Heart left ventricle (tissue), 16 donors: Measurements from ENCODE around the gene SMAD3. TPM values are rescaled to one million over a fixed set of nuclear protein-coding genes. Genes with fewer than 3 reads are reported as not detected.

Experiments used
- ATAC-seq, 4 donors: fragments of 200-7000 bp; cut with Tn5 transposase; one replicate each; pipeline ENCODE4 v1.9.1; 2020 to 2022; ENCODE audit warnings: moderate library complexity in 4 of 4, mild to moderate bottlenecking in 3 of 4, moderate number of reproducible peaks in 1 of 4
- DNase-seq, 5 donors: peaks; one replicate each; pipeline ENCODE4 v3.0.0-alpha.2; 2020
- H3K27ac ChIP-seq, 12 donors: fragments of 200-600 bp; sonication (generic) in 4 of 12; one replicate each; pipeline versions ENCODE4 v1.5.0 to v1.8.0; 2016 to 2022; ENCODE audit warnings: mild to moderate bottlenecking in 2 of 12
- H3K27me3 ChIP-seq, 9 donors: fragments of 200-600 bp; sonication (generic) in 2 of 9; one replicate each; pipeline versions ENCODE4 v1.5.1 to v1.8.0; 2016 to 2022; ENCODE audit warnings: mild to moderate bottlenecking in 3 of 9
- H3K36me3 ChIP-seq, 9 donors: fragments of 200-600 bp; sonication (generic) in 2 of 9; one replicate each; pipeline versions ENCODE4 v1.5.0 to v1.8.0; 2018 to 2022; ENCODE audit warnings: mild to moderate bottlenecking in 2 of 9
- H3K4me1 ChIP-seq, 12 donors: fragments of 200-600 bp; sonication (generic) in 4 of 12; one replicate each; pipeline versions ENCODE4 v1.5.0 to v1.8.0; 2016 to 2022; ENCODE audit warnings: mild to moderate bottlenecking in 3 of 12
- H3K4me3 ChIP-seq, 12 donors: fragments of 200-600 bp; sonication (generic) in 4 of 12; one replicate each; pipeline versions ENCODE4 v1.5.0 to v1.8.0; 2017 to 2022; ENCODE audit warnings: mild to moderate bottlenecking in 9 of 12, moderate library complexity in 4 of 12
- H3K9me3 ChIP-seq, 12 donors: fragments of 200-600 bp; sonication (generic) in 4 of 12; one replicate each; pipeline versions ENCODE4 v1.5.0 to v1.8.0; 2016 to 2022; ENCODE audit warnings: mild to moderate bottlenecking in 1 of 12
- CTCF ChIP-seq, 12 donors: fragments of 200-600 bp; sonication (generic) in 4 of 12; IDR thresholded peaks; one replicate each; pipeline versions ENCODE4 v1.5.0 to v1.8.0; 2018 to 2022; ENCODE audit warnings: antibody characterized with exemption in 12 of 12, mild to moderate bottlenecking in 5 of 12
- POLR2A ChIP-seq, 2 donors: fragments of 450-650 bp; IDR thresholded peaks; one replicate each; pipeline ENCODE4 v1.6.1; 2017; ENCODE audit warnings: antibody characterized with exemption in 2 of 2, mild to moderate bottlenecking in 2 of 2, moderate library complexity in 2 of 2
- WGBS, 4 donors: extraction: QIAGEN DNeasy Blood & Tissue Kit in 2 of 4; methylation state at CpG; one replicate each; pipeline versions ENCODE4 v1.1.5 to v1.1.7; 2013 to 2018; 5-methylcytosine and 5-hydroxymethylcytosine counted together
- intact Hi-C, 10 donors: fragments of 100-400 bp; cut with DNase I; formaldehyde crosslinking; loops; one replicate each; pipeline versions ENCODE4 v1.11.1 to v1.14.2; 2022
- polyA plus RNA-seq, 2 donors: library from polyadenylated mRNA; stranded (reverse); fragments of 200-250 nt; gene quantifications; one replicate each; pipeline ENCODE4 v1.2.3, GENCODE V29; 2013
- total RNA-seq, 9 donors: library from RNA; depleted of rRNA in 2 of 9; stranded (reverse); fragments of >200 nt in 2 of 9; fragmentation: NEBNext Ultra II Directional in 3 of 9; extraction: Animal tissue kit (Norgen Biotek cat#: 25700) in 3 of 9; gene quantifications; one replicate each; pipeline versions ENCODE4 v1.1.0 to v1.2.4, GENCODE V29; 2016 to 2023
- donor health status: ischemic (EF 13 %, LVEDD 7.1; RV severe dilation, severe dysfunction).
- donor health status: healthy with polysubstance abuse.
- donor health status: DM: no; HTN: yes; CAD: no.
- donor health status: DM: no; HTN: no; CAD: no.
- donor health status: ischemic (EF 25% LVEDD 6.9; RV normal size, moderate dysfunction).
- donor health status: ischemic (EF 25% LVEDD 5.7; RV mildly dilated, moderate dysfunction).
- donor health status: healthy.
- donor health status: DM: yes; HTN: yes; CAD: no.
- donor health status: ischemic (EF 35%, LVEDD 5.7; RV mildly dilated, moderate dysfunction).
- donor health status: nonischemic (EF 11% LVEDD 7.7; RV severe dilation, severe dysfunction).
- donor health status: DM: yes; HTN: yes; CAD: no.
- donor health status: PGD.
- donor health status: ischemic (EF 29% LVEDD 5.4; RV normal size, mild dysfunction).
- donor health status: nonischemic (EF 23%, LVEDD 6.1; RV moderate dilation, normal function).

SMAD3 gene
- total and polyA plus RNA-seq, 11 donors, result 5.6 to 34.3 (median 15.3) TPM

GRCh38 chr15:67144609-67145311 lies 79.4 kb downstream of the SMAD3 start:
- Histone ChIP-seq H3K36me3 (no peaks in the 10 kb centered on the region), H3K9me3 (no peaks in the 10 kb centered on the region), H3K27me3 (no peaks in the 10 kb centered on the region), H3K4me3 (no peak overlapping the region), H3K4me1 (peaks cover 18 to 99% (median 85%) of the 10 kb centered on the region in 12 donors), H3K27ac (peak overlapping the region in 5 of 12 donors; percentile 5 to 87 (median 73))
- no peak for DNase-seq
- 68 to 79% (median 75%) methylated on average over 7 of the region's 7 CpGs for WGBS, 4 donors
- ATAC-seq, result no peak
- TF ChIP-seq POLR2A (IDR thresholded peaks at IDR 0.05) (no peak), CTCF (IDR thresholded peaks at IDR 0.05) (no peak)
- intact Hi-C loops, result loop anchor here in 2 of 10 donors (5.0 kb wide), 2 partner anchors 42 to 77 kb away; partner anchors contain the start of gene SMAD3 (in 1 of the 2)

- no peaks in the 10 kb centered on the region for H3K9me3 ChIP-seq
- TF ChIP-seq CTCF (IDR thresholded peaks at IDR 0.05), result no peak
- TF ChIP-seq POLR2A (IDR thresholded peaks at IDR 0.05), result no peak
- peak overlapping the region in 4 of 12 donors; percentile 14 to 87 (median 75) for H3K27ac ChIP-seq
- H3K36me3 ChIP-seq, result no peaks in the 10 kb centered on the region
- intact Hi-C loops, result loop anchor here in 2 of 10 donors (5.0 kb wide), 2 partner anchors 43 to 78 kb away; partner anchors contain the start of gene SMAD3 (in 1 of the 2)
- H3K4me1 ChIP-seq, result peaks cover 18 to 99% (median 87%) of the 10 kb centered on the region in 12 donors
- ATAC-seq (no peak), DNase-seq (no peak)
- no peak overlapping the region for H3K4me3 ChIP-seq
- H3K27me3 ChIP-seq, result no peaks in the 10 kb centered on the region
- WGBS, 4 donors, result 79 to 93% (median 89%) methylated on average over 4 of the region's 4 CpGs
Observed at GRCh38 chr15:67145312-67145610, 79.9 kb downstream of the SMAD3 start.

- Histone ChIP-seq H3K4me1 (peaks cover 18 to 99% (median 86%) of the 10 kb centered on the region in 12 donors), H3K36me3 (no peaks in the 10 kb centered on the region), H3K4me3 (no peak overlapping the region), H3K27me3 (no peaks in the 10 kb centered on the region), H3K9me3 (no peaks in the 10 kb centered on the region), H3K27ac (peak overlapping the region in 7 of 12 donors; percentile 69 to 87 (median 73))
- WGBS, 4 donors, result 84 to 100% (median 88%) methylated on average over 3 to 4 of the region's 4 CpGs
- ATAC-seq (no peak), DNase-seq (no peak)
- TF ChIP-seq POLR2A (IDR thresholded peaks at IDR 0.05), result no peak
- TF ChIP-seq CTCF (IDR thresholded peaks at IDR 0.05), result no peak
- intact Hi-C loops, result loop anchor here in 2 of 10 donors (5.0 kb wide), 2 partner anchors 43 to 78 kb away; partner anchors contain the start of gene SMAD3 (in 1 of the 2)
Observed at GRCh38 chr15:67145710-67146109, 80.3 kb downstream of the SMAD3 start.

- no peak overlapping the region for H3K4me3 ChIP-seq
- H3K4me1 ChIP-seq, result peaks cover 18 to 100% (median 86%) of the 10 kb centered on the region in 12 donors
- no peaks in the 10 kb centered on the region for H3K9me3 ChIP-seq
- intact Hi-C loops, result loop anchor here in 2 of 10 donors (5.0 kb wide), 2 partner anchors 44 to 79 kb away; partner anchors contain the start of gene SMAD3 (in 1 of the 2)
- DNase-seq (peak in 3 of 5 donors; percentile 57 to 71 (median 69)), ATAC-seq (peak in 3 of 4 donors; percentile 37 to 54 (median 42))
- H3K27me3 ChIP-seq, result no peaks in the 10 kb centered on the region
- TF ChIP-seq POLR2A (IDR thresholded peaks at IDR 0.05) (no peak), CTCF (IDR thresholded peaks at IDR 0.05) (no peak)
- 47 to 50% (median 48%) methylated on average over 6 of the region's 6 CpGs for WGBS, 4 donors
- peak overlapping the region in 11 of 12 donors; percentile 69 to 87 (median 75) for H3K27ac ChIP-seq
- H3K36me3 ChIP-seq, result no peaks in the 10 kb centered on the region
Observed at GRCh38 chr15:67146234-67146633, 80.8 kb downstream of the SMAD3 start.
